ENCODE measurements around the gene KIF12.

The KIF12 gene

DNA sequence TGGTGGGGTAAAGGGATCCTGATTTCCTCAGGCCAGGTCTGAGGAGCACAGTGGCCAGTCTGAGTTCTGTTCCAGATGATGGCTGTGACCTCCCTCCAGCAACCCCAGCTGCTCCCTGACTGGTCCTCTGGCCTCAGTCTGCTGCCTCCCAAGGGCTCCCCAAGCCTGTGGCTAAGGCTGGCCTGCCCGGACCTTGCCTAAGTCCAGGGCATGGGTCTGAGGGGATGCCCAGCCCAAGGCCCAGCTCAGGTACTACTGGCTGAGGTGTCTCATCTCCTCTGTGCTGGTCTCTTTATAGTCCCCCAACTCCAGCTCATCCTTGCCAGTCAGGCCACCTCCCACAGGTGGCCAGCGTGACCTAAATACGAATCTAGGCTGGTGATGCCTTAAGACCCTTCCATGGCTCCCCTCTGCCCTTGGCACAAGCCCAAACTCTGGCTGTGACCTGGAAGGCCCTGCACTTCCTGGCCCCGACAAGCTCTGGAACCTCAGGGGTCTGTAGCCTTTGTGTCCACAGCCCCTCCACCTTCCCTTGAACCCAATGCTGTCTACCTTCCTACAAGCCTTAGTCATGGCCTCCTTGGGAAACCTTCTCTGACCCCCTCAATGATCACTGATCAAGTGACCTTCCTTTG is 9.8 kb downstream of the KIF12 start:
- no peak for DNase-seq (ENCODE audit: low read depth)

DNA sequence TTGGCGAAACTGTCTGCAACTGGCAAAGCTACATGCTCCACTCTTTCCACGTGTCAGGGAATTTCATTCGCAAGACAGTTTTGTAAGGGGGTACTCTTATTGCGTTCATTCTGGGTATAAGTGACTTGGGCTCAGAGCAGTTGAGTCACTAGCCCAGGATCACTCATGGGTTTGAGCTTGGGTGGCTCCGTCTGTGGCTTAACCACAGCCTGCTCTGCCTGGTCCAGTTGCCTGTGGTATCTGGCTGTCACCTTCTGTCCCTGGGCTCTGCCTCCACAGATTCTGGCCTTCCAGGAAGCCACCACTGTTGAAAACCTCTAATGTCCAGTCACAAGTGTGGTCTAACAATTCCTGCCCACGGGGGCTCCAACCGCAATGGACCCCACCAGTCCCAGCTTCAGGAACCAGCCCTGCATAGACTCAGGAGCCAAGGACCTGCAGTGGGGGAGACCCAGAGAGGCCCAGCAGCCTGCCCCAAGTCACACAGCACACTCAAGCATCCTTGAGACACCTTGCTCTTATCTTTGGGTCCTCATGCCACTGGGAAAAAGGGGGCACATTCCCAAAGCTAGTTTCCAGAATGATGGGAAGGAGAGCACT is 10.4 kb downstream of the KIF12 start:
- H3K4me3 ChIP-seq (ENCODE audit: low read length) = no peak overlapping the region
- TF ChIP-seq, protein P1, sequence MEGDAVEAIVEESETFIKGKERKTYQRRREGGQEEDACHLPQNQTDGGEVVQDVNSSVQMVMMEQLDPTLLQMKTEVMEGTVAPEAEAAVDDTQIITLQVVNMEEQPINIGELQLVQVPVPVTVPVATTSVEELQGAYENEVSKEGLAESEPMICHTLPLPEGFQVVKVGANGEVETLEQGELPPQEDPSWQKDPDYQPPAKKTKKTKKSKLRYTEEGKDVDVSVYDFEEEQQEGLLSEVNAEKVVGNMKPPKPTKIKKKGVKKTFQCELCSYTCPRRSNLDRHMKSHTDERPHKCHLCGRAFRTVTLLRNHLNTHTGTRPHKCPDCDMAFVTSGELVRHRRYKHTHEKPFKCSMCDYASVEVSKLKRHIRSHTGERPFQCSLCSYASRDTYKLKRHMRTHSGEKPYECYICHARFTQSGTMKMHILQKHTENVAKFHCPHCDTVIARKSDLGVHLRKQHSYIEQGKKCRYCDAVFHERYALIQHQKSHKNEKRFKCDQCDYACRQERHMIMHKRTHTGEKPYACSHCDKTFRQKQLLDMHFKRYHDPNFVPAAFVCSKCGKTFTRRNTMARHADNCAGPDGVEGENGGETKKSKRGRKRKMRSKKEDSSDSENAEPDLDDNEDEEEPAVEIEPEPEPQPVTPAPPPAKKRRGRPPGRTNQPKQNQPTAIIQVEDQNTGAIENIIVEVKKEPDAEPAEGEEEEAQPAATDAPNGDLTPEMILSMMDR (IDR thresholded peaks at IDR 0.05; ENCODE audit: insufficient read depth, low read depth, low read length, missing control alignments) = no peak
- no peak for DNase-seq (ENCODE audit: low read depth)

More for the DNA sequence above, 9.8 kb downstream of the KIF12 start:
- TF ChIP-seq, protein P1 (IDR thresholded peaks at IDR 0.05; ENCODE audit: insufficient read depth, low read depth, low read length, missing control alignments) = no peak
- no peak overlapping the region for H3K4me3 ChIP-seq (ENCODE audit: low read length)

DNA sequence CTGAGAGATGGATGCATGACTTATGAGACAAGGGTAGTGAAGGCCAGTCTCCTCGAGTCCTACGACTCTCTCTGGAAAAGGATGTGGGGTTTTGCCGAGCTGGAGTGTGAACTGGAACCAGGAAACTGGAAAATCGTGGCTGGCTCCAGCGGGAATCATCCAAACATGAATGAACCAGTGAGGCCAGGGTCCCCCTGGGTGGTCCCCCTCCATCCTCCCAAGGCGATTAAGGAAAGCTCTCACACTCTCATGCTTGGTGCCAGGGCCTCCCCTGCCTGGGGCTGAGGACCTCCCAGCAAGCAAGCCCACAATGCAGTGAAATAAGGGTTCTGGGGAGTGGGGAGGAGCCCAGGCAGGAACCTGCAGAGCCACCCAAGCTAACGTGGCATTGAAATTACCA is 11.4 kb downstream of the KIF12 start:
- DNase-seq (ENCODE audit: low read depth) = no peak
- no peak overlapping the region for H3K4me3 ChIP-seq (ENCODE audit: low read length)
- TF ChIP-seq, protein P1 (IDR thresholded peaks at IDR 0.05; ENCODE audit: insufficient read depth, low read depth, low read length, missing control alignments) = no peak

DNA sequence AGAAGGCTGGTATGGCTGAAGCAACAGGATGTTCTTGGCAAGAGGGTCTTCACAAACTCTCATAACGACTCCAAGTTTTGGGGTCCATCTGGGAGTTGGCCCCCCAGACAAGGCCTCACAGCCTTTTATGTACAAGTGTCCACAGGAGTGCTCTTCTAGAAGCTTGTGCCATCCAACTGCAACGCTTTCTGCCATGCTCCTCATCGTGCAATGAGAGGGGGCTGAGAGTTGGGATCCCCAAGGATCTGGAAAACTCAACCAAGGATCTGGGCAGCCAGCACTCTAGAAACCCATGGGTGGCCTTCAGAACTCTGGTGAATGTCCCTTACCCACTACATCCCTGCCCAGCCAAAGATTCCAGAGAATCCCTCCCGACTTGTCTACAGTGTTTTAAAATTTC is 12.5 kb downstream of the KIF12 start:
- TF ChIP-seq, protein P1 (IDR thresholded peaks at IDR 0.05; ENCODE audit: insufficient read depth, low read depth, low read length, missing control alignments) = no peak
- no peak overlapping the region for H3K4me3 ChIP-seq (ENCODE audit: low read length)
- DNase-seq (ENCODE audit: low read depth) = no peak

DNA sequence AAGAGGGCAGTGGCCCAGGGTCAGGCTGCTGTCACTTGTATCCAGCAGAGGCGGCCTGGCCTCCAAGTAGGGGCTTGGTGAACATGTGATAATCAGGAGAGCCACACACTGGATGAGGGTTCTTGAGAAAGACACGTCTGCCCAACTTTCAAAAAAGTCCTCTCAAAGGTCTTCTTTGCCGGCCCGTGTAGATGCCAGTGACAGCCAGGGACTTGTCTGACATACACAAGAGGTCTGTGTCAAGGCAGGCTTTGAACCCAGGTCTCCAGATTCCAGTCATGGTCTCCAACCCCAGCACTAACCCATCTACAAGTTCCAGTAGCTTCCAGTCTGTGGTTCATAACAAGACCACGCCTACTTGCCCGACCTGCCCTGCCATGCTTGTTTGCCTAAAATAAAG is 13.1 kb downstream of the KIF12 start:
- DNase-seq (ENCODE audit: low read depth) = peak; percentile 63

DNA sequence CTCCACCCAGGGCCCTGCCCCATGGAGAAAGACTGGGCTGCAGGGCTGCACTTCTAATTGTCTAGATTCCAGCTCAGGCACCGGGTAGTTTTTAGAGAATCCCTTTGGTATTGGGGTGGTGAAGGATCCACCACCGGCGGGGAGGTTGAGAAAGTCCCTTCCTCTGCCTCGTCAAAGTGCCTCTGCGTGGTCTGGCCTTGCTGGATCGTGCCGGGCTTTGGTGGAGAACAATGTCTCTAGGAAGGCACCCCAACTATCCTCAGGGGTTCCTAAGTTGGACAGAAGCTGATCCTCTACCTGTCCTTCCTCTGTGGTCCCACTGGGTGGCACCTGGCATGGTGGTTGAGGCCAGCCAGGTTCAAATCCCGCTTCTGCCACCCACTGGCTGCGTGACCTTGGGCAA is 13.7 kb downstream of the KIF12 start:
- H3K4me3 ChIP-seq (ENCODE audit: low read length) = no peak overlapping the region
- TF ChIP-seq, protein P1 (IDR thresholded peaks at IDR 0.05; ENCODE audit: insufficient read depth, low read depth, low read length, missing control alignments) = no peak
- no peak for DNase-seq (ENCODE audit: low read depth)

More for the DNA sequence above, 13.1 kb downstream of the KIF12 start:
- TF ChIP-seq, protein P1 (IDR thresholded peaks at IDR 0.05; ENCODE audit: insufficient read depth, low read depth, low read length, missing control alignments) = no peak
- H3K4me3 ChIP-seq (ENCODE audit: low read length) = no peak overlapping the region

All from epithelial cell of esophagus (primary cell).